IMR-90 (cell line): ENCODE data around the gene GADD45GIP1. TPM values are rescaled to one million over a fixed set of nuclear protein-coding genes. Genes with fewer than 3 reads are reported as not detected.
"Not testable (repeated sequence)": the region's sequence is repeated elsewhere in the genome, so short reads cannot be mapped to it uniquely, and the experiment has no call there.

Source experiments
- ATAC-seq: fragments of 200-7000 bp; cut with Tn5 transposase; 2 replicates; pipeline ENCODE4 v1.9.1; 2020; ENCODE audit warnings: low read depth, mild to moderate bottlenecking, moderate library complexity
- BruUV-seq: library from RNA; stranded (reverse); fragments of 400-500 nt; replicated peaks from 2 replicates; lab custom pipeline; 2021; lab: Mats Ljungman, UMichigan
- CTCF ChIA-PET: fragments of 300-600 bp; formaldehyde crosslinking; extraction: SDS; loops from one replicate; lab custom pipeline; 2021; ENCODE audit warnings: antibody characterized with exemption; lab: Yijun Ruan, JAX
- POLR2A ChIA-PET: fragments of 300-600 bp; sonication (Branson Sonifier 250); formaldehyde crosslinking; loops from one replicate; lab custom pipeline; 2022; ENCODE audit warnings: antibody characterized with exemption; ENCODE audit not compliant: unreplicated experiment; lab: Charles Lee
- DNase-seq: peaks from one replicate; pipeline ENCODE4 v3.0.0; 2013
- H2AFZ ChIP-seq: replicated peaks from 2 replicates; pipeline ENCODE3; 2013; ENCODE audit warnings: low read length, mild to moderate bottlenecking; ENCODE audit not compliant: poor library complexity
- H2AK5ac ChIP-seq: 2 replicates; pipeline ENCODE4 v1.6.1; 2013; ENCODE audit warnings: low read depth, low read length, inconsistent platforms
- H2AK9ac ChIP-seq: replicated peaks from 2 replicates; pipeline ENCODE3; 2013; ENCODE audit warnings: mild to moderate bottlenecking, low read depth, low read length, moderate library complexity; ENCODE audit not compliant: poor library complexity
- H2BK120ac ChIP-seq: 2 replicates; pipeline ENCODE4 v1.6.1; 2013; ENCODE audit warnings: low read depth, low read length, inconsistent platforms
- H2BK15ac ChIP-seq: 3 replicates; pipeline ENCODE4 v1.6.1; 2013; ENCODE audit warnings: low read depth, low read length, inconsistent platforms
- H2BK20ac ChIP-seq: 2 replicates; pipeline ENCODE4 v1.6.1; 2013; ENCODE audit warnings: low read depth, mild to moderate bottlenecking, inconsistent platforms, low read length, moderate library complexity
- H2BK5ac ChIP-seq: 2 replicates; pipeline ENCODE4 v1.6.1; 2013; ENCODE audit warnings: mild to moderate bottlenecking, low read depth, low read length, inconsistent platforms; ENCODE audit not compliant: poor library complexity, severe bottlenecking
- H3K14ac ChIP-seq: replicated peaks from 2 replicates; pipeline ENCODE4 v1.6.1; 2013; ENCODE audit warnings: low read depth, low read length, inconsistent platforms
- H3K18ac ChIP-seq: 2 replicates; pipeline ENCODE4 v1.6.1; 2013; ENCODE audit warnings: low read depth, low read length, control low read depth
- H3K23ac ChIP-seq: 2 replicates; pipeline ENCODE4 v1.6.1; 2013; ENCODE audit warnings: low read depth, low read length, inconsistent platforms
- H3K27ac ChIP-seq: 2 replicates; pipeline ENCODE4 v1.5.1; 2013; ENCODE audit warnings: mild to moderate bottlenecking, control low read depth, low read length; ENCODE audit not compliant: insufficient read depth
- H3K27me3 ChIP-seq: 2 replicates; pipeline ENCODE4 v1.6.1; 2013; ENCODE audit warnings: low read length; ENCODE audit not compliant: control insufficient read depth, insufficient read depth
- H3K36me3 ChIP-seq: 2 replicates; pipeline ENCODE4 v1.6.1; 2013; ENCODE audit warnings: low read length, mixed read lengths; ENCODE audit not compliant: control insufficient read depth, insufficient read depth
- H3K4ac ChIP-seq: 2 replicates; pipeline ENCODE4 v1.6.1; 2013; ENCODE audit warnings: low read depth, low read length, inconsistent platforms
- H3K4me1 ChIP-seq: 2 replicates; pipeline ENCODE4 v1.6.1; 2013; ENCODE audit warnings: low read length, mixed read lengths; ENCODE audit not compliant: control insufficient read depth, insufficient read depth
- H3K4me2 ChIP-seq: 2 replicates; pipeline ENCODE4 v1.6.1; 2013; ENCODE audit warnings: low read depth, mild to moderate bottlenecking, control low read depth, low read length, moderate library complexity
- H3K4me3 ChIP-seq: 2 replicates; pipeline ENCODE4 v1.5.1; 2013; ENCODE audit warnings: low read depth, mild to moderate bottlenecking, control low read depth, low read length, moderate library complexity; ENCODE audit not compliant: insufficient read depth
- H3K56ac ChIP-seq: 2 replicates; pipeline ENCODE4 v1.6.1; 2013; ENCODE audit warnings: low read length, inconsistent platforms; ENCODE audit not compliant: insufficient read depth; ENCODE audit errors: extremely low read depth
- H3K79me1 ChIP-seq, 2 experiments: 2 replicates each; pipeline ENCODE4 v1.6.1; 2013; ENCODE audit warnings: low read length in 2 of 2, inconsistent platforms in 1 of 2, low read depth in 1 of 2
- H3K9ac ChIP-seq: 2 replicates; pipeline ENCODE4 v1.6.1; 2013; ENCODE audit warnings: low read depth, low read length, control low read depth
- H3K9me1 ChIP-seq: 2 replicates; pipeline ENCODE4 v1.6.1; 2013; ENCODE audit warnings: low read length, inconsistent platforms; ENCODE audit not compliant: insufficient read depth
- H3K9me3 ChIP-seq: 2 replicates; pipeline ENCODE4 v1.6.1; 2013; ENCODE audit warnings: low read length; ENCODE audit not compliant: control insufficient read depth, insufficient read depth
- H4K20me1 ChIP-seq: 2 replicates; pipeline ENCODE4 v1.6.1; 2013; ENCODE audit warnings: low read length, inconsistent platforms; ENCODE audit not compliant: insufficient read depth
- H4K5ac ChIP-seq: 2 replicates; pipeline ENCODE4 v1.6.1; 2013; ENCODE audit warnings: mild to moderate bottlenecking, low read depth, low read length, control low read depth
- H4K8ac ChIP-seq, 2 experiments: 2 replicates each; pipeline ENCODE4 v1.6.1; 2013; ENCODE audit warnings: low read depth in 2 of 2, low read length in 2 of 2, control low read depth in 1 of 2, inconsistent platforms in 1 of 2
- H4K91ac ChIP-seq: 2 replicates; pipeline ENCODE4 v1.6.1; 2013; ENCODE audit warnings: low read depth, low read length, inconsistent platforms; ENCODE audit not compliant: insufficient read depth
- WGBS, 2 experiments: methylation state at CpG; one replicate each; pipeline versions ENCODE4 v1.1.5 to v1.1.7; 2013; ENCODE audit warnings: missing lambda C conversion rate in 2 of 2; ENCODE audit not compliant: insufficient read length in 1 of 2; ENCODE audit errors: extremely low coverage in 2 of 2; 5-methylcytosine and 5-hydroxymethylcytosine counted together
- dilution Hi-C: fragments of 300-500 bp; cut with HindIII; formaldehyde crosslinking; loops from one replicate; pipeline ENCODE4 v1.14.3; 2018; ENCODE audit warnings: low sequenced_read_pairs; ENCODE audit not compliant: unreplicated experiment
- in situ Hi-C: fragments of 300-500 bp; cut with MboI; formaldehyde crosslinking; loops from 3 replicates; pipeline ENCODE4 v1.14.3; 2019; ENCODE audit warnings: low sequenced_read_pairs, inconsistent platforms, mixed read lengths
- intact Hi-C: fragments of 100-400 bp; cut with micrococcal nuclease; formaldehyde crosslinking; loops from 2 replicates; pipeline ENCODE4 v1.10.0; 2022
- polyA plus RNA-seq, 3 experiments: library from polyadenylated mRNA; depleted of rRNA; stranded (reverse); fragments of >200 nt; gene quantifications; 2 replicates each; pipeline ENCODE4 v1.2.3, GENCODE V29; 2012; ENCODE audit warnings: low replicate concordance in 1 of 3
- total RNA-seq: library from RNA; depleted of rRNA; stranded (reverse); fragments of >200 nt; gene quantifications from 2 replicates; pipeline ENCODE4 v1.2.3, GENCODE V29; 2012

Gene GADD45GIP1
- total and polyA plus RNA-seq, 2 of the 4 experiments (the other 2 are of a cell fraction) = 13.3 to 42.4 TPM

- H2AFZ ChIP-seq = peak overlapping the region; percentile 58
- H2AK9ac ChIP-seq, H3K9me3 ChIP-seq, H4K91ac ChIP-seq, H3K4me2 ChIP-seq, H2BK5ac ChIP-seq, H3K56ac ChIP-seq, ATAC-seq, H3K27me3 ChIP-seq, H3K79me1 ChIP-seq, H2BK20ac ChIP-seq, H4K20me1 ChIP-seq, DNase-seq, H3K9me1 ChIP-seq, H4K5ac ChIP-seq, H3K27ac ChIP-seq, H3K4me3 ChIP-seq, H3K9ac ChIP-seq, H3K36me3 ChIP-seq, H2BK120ac ChIP-seq, H3K23ac ChIP-seq, H3K4ac ChIP-seq, BruUV-seq, H3K14ac ChIP-seq, H3K18ac ChIP-seq, H4K8ac ChIP-seq, H2AK5ac ChIP-seq, H3K4me1 ChIP-seq, POLR2A ChIA-PET, dilution Hi-C loops, H2BK15ac ChIP-seq: not testable (repeated sequence)
- in situ Hi-C loops = loop anchor here (5.0 to 25.0 kb wide), 3 partner anchors 286 to 761 kb away; a partner anchor contains a TSS
- no CpG with 5 or more reads among the region's 7 CpGs for WGBS, 2 experiments
- CTCF ChIA-PET = interaction anchor here (0.8 to 2.5 kb wide), 2 partner anchors 11 to 118 kb away, joined by 5 to 10 read pairs; no protein-coding TSS in a partner anchor
- intact Hi-C loops = loop anchor here (5.0 kb wide), 1 partner anchor 271 kb away; no protein-coding TSS in a partner anchor
Measured at GRCh38 chr19:12976109-12976508, 19.1 kb upstream of the GADD45GIP1 start.
